ENCODE results near the gene FKBP2.

FKBP2 gene

DNA sequence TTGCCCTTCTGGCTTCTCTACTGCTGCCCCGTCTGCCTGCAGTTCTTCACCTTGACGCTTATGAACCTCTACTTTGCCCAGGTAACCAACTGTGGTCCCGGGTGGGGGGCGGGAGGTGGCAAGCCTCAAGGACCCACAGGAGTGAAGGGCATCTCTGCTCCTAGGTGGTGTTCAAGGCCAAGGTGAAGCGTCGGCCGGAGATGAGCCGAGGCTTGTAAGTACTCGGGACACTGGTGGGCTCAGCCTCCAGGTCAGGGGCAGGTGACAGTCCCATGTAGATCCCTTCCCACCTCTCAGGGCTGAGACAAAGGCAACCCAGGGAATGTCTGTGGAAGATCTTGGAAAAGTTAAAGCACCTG lies 45.9 kb downstream of the FKBP2 start:
- DNase-seq: no peak

DNA sequence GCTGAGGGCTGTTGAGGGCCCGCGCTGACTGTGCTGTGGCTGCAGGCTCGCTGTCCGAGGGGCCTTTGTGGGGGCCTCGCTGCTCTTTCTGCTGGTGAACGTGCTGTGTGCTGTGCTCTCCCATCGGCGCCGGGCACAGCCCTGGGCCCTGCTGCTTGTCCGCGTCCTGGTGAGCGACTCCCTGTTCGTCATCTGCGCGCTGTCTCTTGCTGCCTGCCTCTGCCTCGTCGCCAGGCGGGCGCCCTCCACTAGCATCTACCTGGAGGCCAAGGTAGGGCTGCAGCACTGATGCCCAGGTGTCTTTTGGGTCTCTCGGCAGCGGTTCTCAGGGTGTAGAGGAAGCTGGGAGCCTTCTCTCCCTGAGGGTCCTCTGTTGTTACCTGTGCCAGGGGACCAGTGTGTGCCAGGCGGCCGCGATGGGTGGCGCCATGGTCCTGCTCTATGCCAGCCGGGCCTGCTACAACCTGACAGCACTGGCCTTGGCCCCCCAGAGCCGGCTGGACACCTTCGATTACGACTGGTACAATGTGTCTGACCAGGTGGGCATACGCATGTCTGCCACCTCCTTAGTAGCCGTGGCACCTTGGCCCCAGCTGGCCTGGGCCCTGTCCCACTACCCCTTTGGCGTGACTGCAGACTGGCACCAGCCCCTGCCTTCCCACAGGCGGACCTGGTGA lies 46.9 kb downstream of the FKBP2 start:
- no peak for DNase-seq

GRCh38 chr11:64288353-64288750 lies 47.5 kb downstream of the FKBP2 start:
- no peak for DNase-seq

- DNase-seq: no peak
Observed at GRCh38 chr11:64289002-64289564, 48.2 kb downstream of the FKBP2 start.

DNA sequence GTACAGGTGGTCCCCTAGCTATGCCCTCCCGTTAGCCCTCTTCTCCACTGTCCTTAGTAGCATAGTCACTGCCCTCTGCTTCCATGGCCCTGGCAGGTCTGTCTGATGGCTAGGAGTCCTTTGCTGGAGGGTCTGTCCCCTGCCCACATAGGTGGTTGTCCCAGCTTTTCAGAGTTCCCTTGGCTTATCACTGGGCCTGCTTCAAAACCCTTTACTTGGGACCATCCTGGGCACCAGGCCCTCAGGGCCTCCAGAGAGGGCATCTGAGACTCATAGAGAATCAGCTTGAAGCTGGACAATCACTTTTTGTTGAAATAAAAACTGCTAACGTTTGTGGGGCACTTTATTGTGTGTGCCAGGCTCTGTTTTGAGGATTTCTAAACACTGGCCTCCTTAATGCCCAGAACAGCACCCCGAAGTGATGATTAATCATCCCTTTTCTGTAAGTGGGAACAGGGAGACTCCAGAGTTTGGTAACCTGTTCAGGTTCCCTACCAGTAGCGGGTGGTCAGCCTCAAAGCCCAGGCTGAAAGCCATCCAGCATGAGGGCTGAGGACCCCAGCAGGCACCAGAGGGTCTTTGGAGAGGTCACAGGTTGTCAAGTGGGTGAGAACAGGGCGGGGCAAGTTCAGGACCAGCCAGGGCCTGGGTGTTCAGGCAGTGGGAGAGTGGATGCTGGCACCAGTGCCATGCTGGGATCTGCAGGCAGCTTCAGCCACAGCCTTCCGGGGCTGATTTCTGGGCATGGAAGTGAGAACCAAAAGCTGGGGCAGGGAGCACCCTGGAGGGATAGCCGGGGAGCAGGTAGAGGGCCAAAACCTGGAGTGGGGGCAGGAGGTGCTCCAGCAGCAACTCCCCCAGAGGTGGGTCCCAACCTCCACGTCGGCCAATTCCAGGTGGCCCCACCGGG lies 49.7 kb downstream of the FKBP2 start:
- DNase-seq: no peak

- DNase-seq: no peak
Observed at GRCh38 chr11:64291262-64291751, 50.4 kb downstream of the FKBP2 start, which contains the start of gene KCNK4. Gene KCNK4 (plus strand): TSS chr11:64291302. CDS start chr11:64293019, 1,717 bp downstream.

GRCh38 chr11:64291752-64292459 lies 51.0 kb downstream of the FKBP2 start:
- no peak for DNase-seq

GRCh38 chr11:64292460-64293254 lies 51.8 kb downstream of the FKBP2 start:
- no peak for DNase-seq

All from activated T-cell treated with anti-CD3 and anti-CD28 coated beads for 4 hours (primary cell).